Stimulated activated CD4-positive, alpha-beta T cell treated with anti-CD3 and anti-CD28 coated beads, Interleukin-4, amount 100 ng/mL, for 4 hours (primary cell): ENCODE measurements around the gene CES3.
"Not testable (repeated sequence)": the region's sequence is repeated elsewhere in the genome, so short reads cannot be mapped to it uniquely, and the experiment has no call there.

ENCODE experiments used
- DNase-seq, 2 experiments: peaks; one replicate each; pipeline ENCODE4 v3.0.0-alpha.2; 2020

CES3 gene

GRCh38 chr16:66973716-66974115, 12.7 kb downstream of the CES3 start:
- no peak for DNase-seq

GRCh38 chr16:66974156-66974931, 13.3 kb downstream of the CES3 start:
- not testable (repeated sequence) for DNase-seq

- DNase-seq, result peak; percentile 29 to 57
Observed at GRCh38 chr16:66974932-66975246, 13.8 kb downstream of the CES3 start.

- no peak for DNase-seq
Observed at GRCh38 chr16:66975302-66975893, 14.3 kb downstream of the CES3 start.

- no peak for DNase-seq
Observed at GRCh38 chr16:66976746-66977145, 15.7 kb downstream of the CES3 start.

- peak; percentile 84 to 92 for DNase-seq
Observed at GRCh38 chr16:66977341-66978113, 16.5 kb downstream of the CES3 start.

- no peak for DNase-seq
Observed at GRCh38 chr16:66979011-66979717, 18.1 kb downstream of the CES3 start.

GRCh38 chr16:66983033-66983432, 22.0 kb downstream of the CES3 start:
- DNase-seq, result no peak

GRCh38 chr16:66984892-66985311, 23.8 kb downstream of the CES3 start:
- peak; percentile 53 to 78 for DNase-seq

GRCh38 chr16:66986559-66986958, 25.5 kb downstream of the CES3 start:
- no peak for DNase-seq

- DNase-seq, result no peak
Observed at GRCh38 chr16:66988197-66988788, 27.2 kb downstream of the CES3 start, which contains the start of gene CES4A. TSS of gene CES4A (plus strand) at chr16:66988589. CDS start at chr16:66988773, 184 bp downstream.

- DNase-seq, result no peak
Observed at GRCh38 chr16:66991545-66992077, 30.5 kb downstream of the CES3 start.

GRCh38 chr16:66993558-66993957, 32.5 kb downstream of the CES3 start:
- not testable (repeated sequence) for DNase-seq

GRCh38 chr16:66996324-66996982, 35.4 kb downstream of the CES3 start:
- DNase-seq, result no peak

GRCh38 chr16:66996983-66997358, 35.9 kb downstream of the CES3 start:
- DNase-seq, result no peak

GRCh38 chr16:67000384-67001351, 39.6 kb downstream of the CES3 start:
- peak; percentile 47 to 54 for DNase-seq

- DNase-seq, result no peak
Observed at GRCh38 chr16:67001726-67002125, 40.7 kb downstream of the CES3 start.

GRCh38 chr16:67006930-67007658, 46.0 kb downstream of the CES3 start:
- DNase-seq, result no peak

- no peak for DNase-seq
Observed at GRCh38 chr16:67009158-67009557, 48.1 kb downstream of the CES3 start.

GRCh38 chr16:67011274-67011673, 50.2 kb downstream of the CES3 start:
- DNase-seq, result no peak
